IMR-90 (cell line): ENCODE measurements around the gene PRKCA. TPM values are rescaled to one million over a fixed set of nuclear protein-coding genes. Genes with fewer than 3 reads are reported as not detected.

Source experiments
- ATAC-seq: fragments of 200-7000 bp; cut with Tn5 transposase; 2 replicates; pipeline ENCODE4 v1.9.1; 2020; ENCODE audit warnings: low read depth, mild to moderate bottlenecking, moderate library complexity
- BruUV-seq: library from RNA; stranded (reverse); fragments of 400-500 nt; replicated peaks from 2 replicates; lab custom pipeline; 2021; lab: Mats Ljungman, UMichigan
- CTCF ChIA-PET: fragments of 300-600 bp; formaldehyde crosslinking; extraction: SDS; loops from one replicate; lab custom pipeline; 2021; ENCODE audit warnings: antibody characterized with exemption; lab: Yijun Ruan, JAX
- POLR2A ChIA-PET: fragments of 300-600 bp; sonication (Branson Sonifier 250); formaldehyde crosslinking; loops from one replicate; lab custom pipeline; 2022; ENCODE audit warnings: antibody characterized with exemption; ENCODE audit not compliant: unreplicated experiment; lab: Charles Lee
- DNase-seq: peaks from one replicate; pipeline ENCODE4 v3.0.0; 2013
- H2AFZ ChIP-seq: replicated peaks from 2 replicates; pipeline ENCODE3; 2013; ENCODE audit warnings: low read length, mild to moderate bottlenecking; ENCODE audit not compliant: poor library complexity
- H2AK5ac ChIP-seq: 2 replicates; pipeline ENCODE4 v1.6.1; 2013; ENCODE audit warnings: low read depth, low read length, inconsistent platforms
- H2AK9ac ChIP-seq: replicated peaks from 2 replicates; pipeline ENCODE3; 2013; ENCODE audit warnings: mild to moderate bottlenecking, low read depth, low read length, moderate library complexity; ENCODE audit not compliant: poor library complexity
- H2BK120ac ChIP-seq: 2 replicates; pipeline ENCODE4 v1.6.1; 2013; ENCODE audit warnings: low read depth, low read length, inconsistent platforms
- H2BK15ac ChIP-seq: 3 replicates; pipeline ENCODE4 v1.6.1; 2013; ENCODE audit warnings: low read depth, low read length, inconsistent platforms
- H2BK20ac ChIP-seq: 2 replicates; pipeline ENCODE4 v1.6.1; 2013; ENCODE audit warnings: low read depth, mild to moderate bottlenecking, inconsistent platforms, low read length, moderate library complexity
- H2BK5ac ChIP-seq: 2 replicates; pipeline ENCODE4 v1.6.1; 2013; ENCODE audit warnings: mild to moderate bottlenecking, low read depth, low read length, inconsistent platforms; ENCODE audit not compliant: poor library complexity, severe bottlenecking
- H3K14ac ChIP-seq: replicated peaks from 2 replicates; pipeline ENCODE4 v1.6.1; 2013; ENCODE audit warnings: low read depth, low read length, inconsistent platforms
- H3K18ac ChIP-seq: 2 replicates; pipeline ENCODE4 v1.6.1; 2013; ENCODE audit warnings: low read depth, low read length, control low read depth
- H3K23ac ChIP-seq: 2 replicates; pipeline ENCODE4 v1.6.1; 2013; ENCODE audit warnings: low read depth, low read length, inconsistent platforms
- H3K27ac ChIP-seq: 2 replicates; pipeline ENCODE4 v1.5.1; 2013; ENCODE audit warnings: mild to moderate bottlenecking, control low read depth, low read length; ENCODE audit not compliant: insufficient read depth
- H3K27me3 ChIP-seq: 2 replicates; pipeline ENCODE4 v1.6.1; 2013; ENCODE audit warnings: low read length; ENCODE audit not compliant: control insufficient read depth, insufficient read depth
- H3K36me3 ChIP-seq: 2 replicates; pipeline ENCODE4 v1.6.1; 2013; ENCODE audit warnings: low read length, mixed read lengths; ENCODE audit not compliant: control insufficient read depth, insufficient read depth
- H3K4ac ChIP-seq: 2 replicates; pipeline ENCODE4 v1.6.1; 2013; ENCODE audit warnings: low read depth, low read length, inconsistent platforms
- H3K4me1 ChIP-seq: 2 replicates; pipeline ENCODE4 v1.6.1; 2013; ENCODE audit warnings: low read length, mixed read lengths; ENCODE audit not compliant: control insufficient read depth, insufficient read depth
- H3K4me2 ChIP-seq: 2 replicates; pipeline ENCODE4 v1.6.1; 2013; ENCODE audit warnings: low read depth, mild to moderate bottlenecking, control low read depth, low read length, moderate library complexity
- H3K4me3 ChIP-seq: 2 replicates; pipeline ENCODE4 v1.5.1; 2013; ENCODE audit warnings: low read depth, mild to moderate bottlenecking, control low read depth, low read length, moderate library complexity; ENCODE audit not compliant: insufficient read depth
- H3K56ac ChIP-seq: 2 replicates; pipeline ENCODE4 v1.6.1; 2013; ENCODE audit warnings: low read length, inconsistent platforms; ENCODE audit not compliant: insufficient read depth; ENCODE audit errors: extremely low read depth
- H3K79me1 ChIP-seq, 2 experiments: 2 replicates each; pipeline ENCODE4 v1.6.1; 2013; ENCODE audit warnings: low read length in 2 of 2, inconsistent platforms in 1 of 2, low read depth in 1 of 2
- H3K9ac ChIP-seq: 2 replicates; pipeline ENCODE4 v1.6.1; 2013; ENCODE audit warnings: low read depth, low read length, control low read depth
- H3K9me1 ChIP-seq: 2 replicates; pipeline ENCODE4 v1.6.1; 2013; ENCODE audit warnings: low read length, inconsistent platforms; ENCODE audit not compliant: insufficient read depth
- H3K9me3 ChIP-seq: 2 replicates; pipeline ENCODE4 v1.6.1; 2013; ENCODE audit warnings: low read length; ENCODE audit not compliant: control insufficient read depth, insufficient read depth
- H4K20me1 ChIP-seq: 2 replicates; pipeline ENCODE4 v1.6.1; 2013; ENCODE audit warnings: low read length, inconsistent platforms; ENCODE audit not compliant: insufficient read depth
- H4K5ac ChIP-seq: 2 replicates; pipeline ENCODE4 v1.6.1; 2013; ENCODE audit warnings: mild to moderate bottlenecking, low read depth, low read length, control low read depth
- H4K8ac ChIP-seq, 2 experiments: 2 replicates each; pipeline ENCODE4 v1.6.1; 2013; ENCODE audit warnings: low read depth in 2 of 2, low read length in 2 of 2, control low read depth in 1 of 2, inconsistent platforms in 1 of 2
- H4K91ac ChIP-seq: 2 replicates; pipeline ENCODE4 v1.6.1; 2013; ENCODE audit warnings: low read depth, low read length, inconsistent platforms; ENCODE audit not compliant: insufficient read depth
- CEBPB ChIP-seq: IDR thresholded peaks from 2 replicates; pipeline ENCODE4 v1.6.1; 2012; ENCODE audit warnings: low read depth, low read length, improper control_type of control experiment
- CTCF ChIP-seq: conservative IDR thresholded peaks from 2 replicates; pipeline ENCODE4 v1.5.1; 2012; ENCODE audit warnings: mild to moderate bottlenecking, low read depth, low read length, improper control_type of control experiment
- ELK1 ChIP-seq: fragments of 150-350 bp; IDR thresholded peaks from 2 replicates; pipeline ENCODE4 v1.6.1; 2016; ENCODE audit warnings: low read depth, mild to moderate bottlenecking, low read length, moderate library complexity, borderline replicate concordance
- MXI1 ChIP-seq: IDR thresholded peaks from 2 replicates; pipeline ENCODE4 v1.6.1; 2012; ENCODE audit warnings: low read depth, mild to moderate bottlenecking, low read length, moderate library complexity, borderline replicate concordance
- NFE2L2 ChIP-seq: fragments of 150-350 bp; IDR thresholded peaks from 2 replicates; pipeline ENCODE4 v1.6.1; 2016; ENCODE audit warnings: low read depth, mild to moderate bottlenecking, low read length
- POLR2A ChIP-seq: IDR thresholded peaks from 2 replicates; pipeline ENCODE4 v1.6.1; 2012; ENCODE audit warnings: mild to moderate bottlenecking, low read depth, low read length
- RAD21 ChIP-seq: IDR thresholded peaks from 2 replicates; pipeline ENCODE4 v1.6.1; 2012; ENCODE audit warnings: low read length, improper control_type of control experiment
- USF2 ChIP-seq: fragments of 150-350 bp; IDR thresholded peaks from 2 replicates; pipeline ENCODE4 v1.6.1; 2017; ENCODE audit warnings: mild to moderate bottlenecking, antibody characterized with exemption, low read length, low read depth
- WGBS, 2 experiments: methylation state at CpG; one replicate each; pipeline versions ENCODE4 v1.1.5 to v1.1.7; 2013; ENCODE audit warnings: missing lambda C conversion rate in 2 of 2; ENCODE audit not compliant: insufficient read length in 1 of 2; ENCODE audit errors: extremely low coverage in 2 of 2; 5-methylcytosine and 5-hydroxymethylcytosine counted together
- dilution Hi-C: fragments of 300-500 bp; cut with HindIII; formaldehyde crosslinking; loops from one replicate; pipeline ENCODE4 v1.14.3; 2018; ENCODE audit warnings: low sequenced_read_pairs; ENCODE audit not compliant: unreplicated experiment
- in situ Hi-C: fragments of 300-500 bp; cut with MboI; formaldehyde crosslinking; loops from 3 replicates; pipeline ENCODE4 v1.14.3; 2019; ENCODE audit warnings: low sequenced_read_pairs, inconsistent platforms, mixed read lengths
- intact Hi-C: fragments of 100-400 bp; cut with micrococcal nuclease; formaldehyde crosslinking; loops from 2 replicates; pipeline ENCODE4 v1.10.0; 2022
- polyA plus RNA-seq, 3 experiments: library from polyadenylated mRNA; depleted of rRNA; stranded (reverse); fragments of >200 nt; gene quantifications; 2 replicates each; pipeline ENCODE4 v1.2.3, GENCODE V29; 2012; ENCODE audit warnings: low replicate concordance in 1 of 3
- total RNA-seq: library from RNA; depleted of rRNA; stranded (reverse); fragments of >200 nt; gene quantifications from 2 replicates; pipeline ENCODE4 v1.2.3, GENCODE V29; 2012

PRKCA gene
- total and polyA plus RNA-seq, 2 of the 4 experiments (the other 2 are of a cell fraction), result 31.0 to 46.0 TPM

GRCh38 chr17:66304304-66305174 lies 2.1 kb downstream of the PRKCA start:
- ChIA-PET CTCF (interaction anchor here (0.5 to 1.0 kb wide), 2 partner anchors 262 to 341 kb away, joined by 3 read pairs; no protein-coding TSS in a partner anchor), POLR2A (no interaction called here)
- peak overlapping the region; percentile 87 for H3K23ac ChIP-seq
- H4K5ac ChIP-seq, result peak overlapping the region; percentile 82
- peaks cover 4% of the 10 kb centered on the region; the same call in 1 of the 2 replicates for H4K20me1 ChIP-seq
- peak overlapping the region; percentile 10 for H2AFZ ChIP-seq
- no peaks in the 10 kb centered on the region for H3K27me3 ChIP-seq
- H3K79me1 ChIP-seq, result peaks cover 34 to 52% of the 10 kb centered on the region in 2 experiments
- H2BK15ac ChIP-seq, result peak overlapping the region; percentile 60; the same call in 2 of the 3 replicates
- peak overlapping the region; percentile 98 for H3K4me2 ChIP-seq
- intact Hi-C loops (loop anchor here (1.0 to 5.0 kb wide), 4 partner anchors 47 to 263 kb away; no protein-coding TSS in a partner anchor), in situ Hi-C loops (no loop called here), dilution Hi-C loops (no loop called here)
- H2BK120ac ChIP-seq, result peak overlapping the region; percentile 50
- H3K9me3 ChIP-seq, result no peaks in the 10 kb centered on the region
- H3K18ac ChIP-seq, result peak overlapping the region; percentile 71
- WGBS, 2 experiments, result 62% methylated on average over 2 of the region's 14 CpGs; no CpG with 5 or more reads in 1 of the 2 experiments
- peak overlapping the region; percentile 12 for H2BK20ac ChIP-seq
- TF ChIP-seq ELK1 (no peak), NFE2L2 (no peak), MXI1 (no peak), CEBPB (no peak), POLR2A (no peak), RAD21 (no peak), USF2 (no peak), CTCF (no peak)
- H3K27ac ChIP-seq, result peak overlapping the region; percentile 87
- peak overlapping the region; percentile 73 for H3K14ac ChIP-seq
- peak overlapping the region; percentile 83 for H3K9ac ChIP-seq
- H3K4me1 ChIP-seq, result peaks cover 6% of the 10 kb centered on the region
- H2BK5ac ChIP-seq, result peak overlapping the region; percentile 72
- ATAC-seq (no peak), DNase-seq (no peak)
- H4K91ac ChIP-seq, result peak overlapping the region; percentile 26
- no TSS peak for BruUV-seq
- peak overlapping the region; percentile 90 for H3K4ac ChIP-seq
- peak overlapping the region; percentile 84 for H3K4me3 ChIP-seq
- H4K8ac ChIP-seq, result peak overlapping the region; percentile 30 to 38; a peak in 2 of 4 replicates
- peak overlapping the region; percentile 48 for H2AK9ac ChIP-seq
- H3K9me1 ChIP-seq, result peaks cover 2% of the 10 kb centered on the region; the same call in 1 of the 2 replicates
- peak overlapping the region; percentile 46; the same call in 1 of the 2 replicates for H2AK5ac ChIP-seq
- peak overlapping the region; percentile 55 for H3K56ac ChIP-seq
- peaks cover 1% of the 10 kb centered on the region; the same call in 1 of the 2 replicates for H3K36me3 ChIP-seq
